ENCODE measurements around the gene KLHL10. TPM values are rescaled to one million over a fixed set of nuclear protein-coding genes. Genes with fewer than 3 reads are reported as not detected.

KLHL10 gene
- total and polyA plus RNA-seq, 4 donors, result 0.03 to 0.17 (median 0.07) TPM; not detected in 1

- Histone ChIP-seq H3K4me3 (ENCODE audit: low read depth in 1 of 3, low read length in 3 of 3) (no peak overlapping the region), H3K9me3 (ENCODE audit: control insufficient read depth in 4 of 4, low read length in 3 of 4) (no peaks in the 10 kb centered on the region), H3K9ac (ENCODE audit: low read depth in 1 of 2, low read length in 2 of 2) (no peak overlapping the region), H3K27ac (ENCODE audit: low read depth in 1 of 2, low read length in 2 of 2) (peak overlapping the region in 1 of 2 donors; percentile 30), H3K4me1 (ENCODE audit: control insufficient read depth in 4 of 4, insufficient read depth in 4 of 4, low read length in 3 of 4) (peaks cover 11 to 42% (median 32%) of the 10 kb centered on the region in 4 donors), H3K36me3 (ENCODE audit: control insufficient read depth in 4 of 4, insufficient read depth in 3 of 4, low read depth in 1 of 4, low read length in 3 of 4) (peaks cover 11 to 21% (median 17%) of the 10 kb centered on the region in 4 donors), H3K27me3 (ENCODE audit: control insufficient read depth in 4 of 4, insufficient read depth in 4 of 4, low read length in 3 of 4) (no peaks in the 10 kb centered on the region)
- no peak for DNase-seq (ENCODE audit: low spot score)
- TF ChIP-seq YY1 (IDR thresholded peaks at IDR 0.05), result no peak
- TF ChIP-seq FOXA1 (IDR thresholded peaks at IDR 0.05), result no peak
- TF ChIP-seq RAD21 (IDR thresholded peaks at IDR 0.05), result no peak
- TF ChIP-seq RXRA (IDR thresholded peaks at IDR 0.05), result no peak
- WGBS, result 87% methylated on average over 7 of the region's 7 CpGs
Measured at GRCh38 chr17:41870627-41871026, 33.0 kb downstream of the KLHL10 start.

- 98% methylated on average over 10 of the region's 10 CpGs for WGBS
- H3K4me1 ChIP-seq (ENCODE audit: control insufficient read depth in 4 of 4, insufficient read depth in 4 of 4, low read length in 3 of 4), result peaks cover 11 to 42% (median 32%) of the 10 kb centered on the region in 4 donors
- no peak overlapping the region for H3K27ac ChIP-seq (ENCODE audit: low read depth in 1 of 2, low read length in 2 of 2)
- no peaks in the 10 kb centered on the region for H3K27me3 ChIP-seq (ENCODE audit: control insufficient read depth in 4 of 4, insufficient read depth in 4 of 4, low read length in 3 of 4)
- H3K4me3 ChIP-seq (ENCODE audit: low read depth in 1 of 3, low read length in 3 of 3), result no peak overlapping the region
- H3K9ac ChIP-seq (ENCODE audit: low read depth in 1 of 2, low read length in 2 of 2), result no peak overlapping the region
- DNase-seq (ENCODE audit: low spot score), result no peak
- H3K9me3 ChIP-seq (ENCODE audit: control insufficient read depth in 4 of 4, low read length in 3 of 4), result no peaks in the 10 kb centered on the region
- TF ChIP-seq MAX (IDR thresholded peaks at IDR 0.05) (no peak), HNF4A (conservative IDR thresholded peaks at IDR 0.05) (no peak), FOXA2 (IDR thresholded peaks at IDR 0.05) (no peak), TAF1 (conservative IDR thresholded peaks at IDR 0.05) (no peak), REST (IDR thresholded peaks at IDR 0.05) (no peak), NR2F2 (IDR thresholded peaks at IDR 0.05) (no peak), CTCF (IDR thresholded peaks at IDR 0.05; ENCODE audit: low read depth, low read length, missing input control) (no peak), FOXA1 (IDR thresholded peaks at IDR 0.05) (no peak), JUND (IDR thresholded peaks at IDR 0.05) (no peak), RAD21 (IDR thresholded peaks at IDR 0.05) (no peak), ATF3 (IDR thresholded peaks at IDR 0.05) (no peak), HNF4G (IDR thresholded peaks at IDR 0.05) (no peak)
- peaks cover 11 to 21% (median 17%) of the 10 kb centered on the region in 4 donors for H3K36me3 ChIP-seq (ENCODE audit: control insufficient read depth in 4 of 4, insufficient read depth in 3 of 4, low read depth in 1 of 4, low read length in 3 of 4)
Measured at GRCh38 chr17:41871789-41872188, 34.2 kb downstream of the KLHL10 start.

Data from liver (tissue), 9 donors.